CD4-positive, alpha-beta T cell treated with Interferon gamma for 1 hour (primary cell): ENCODE measurements around the gene GNB3.
A peak's percentile ranks its signal among the peaks of the same experiment; 100 is the strongest.

Experiments used
- DNase-seq: peaks from one replicate; pipeline ENCODE4 v3.0.0-alpha.2; 2020

Gene GNB3

GRCh38 chr12:6839482-6840201 is 1.1 kb upstream of the GNB3 start:
- no peak for DNase-seq

- DNase-seq = no peak
Measured at GRCh38 chr12:6840330-6840729, 395 bp upstream of the GNB3 start.

- DNase-seq = no peak
Measured at GRCh38 chr12:6842075-6842474, 1.4 kb downstream of the GNB3 start.

GRCh38 chr12:6843118-6843902 is 2.6 kb downstream of the GNB3 start:
- no peak for DNase-seq

- DNase-seq = no peak
Measured at GRCh38 chr12:6845395-6845794, 4.7 kb downstream of the GNB3 start.

GRCh38 chr12:6846316-6846869 is 5.7 kb downstream of the GNB3 start:
- DNase-seq = no peak

GRCh38 chr12:6847676-6848075 is 7.0 kb downstream of the GNB3 start:
- no peak for DNase-seq

- DNase-seq = no peak
Measured at GRCh38 chr12:6849427-6849826, 8.7 kb downstream of the GNB3 start.

GRCh38 chr12:6849976-6850560 is 9.3 kb downstream of the GNB3 start:
- no peak for DNase-seq

GRCh38 chr12:6850796-6851152 is 10.0 kb downstream of the GNB3 start:
- DNase-seq = no peak

- DNase-seq = peak; percentile 97
Measured at GRCh38 chr12:6851153-6851920, 10.6 kb downstream of the GNB3 start, which contains the start of gene CDCA3. Gene CDCA3, minus strand, starts transcription at chr12:6851286. Its CDS starts 334 bp downstream, at chr12:6850952.

GRCh38 chr12:6851921-6852650 is 11.4 kb downstream of the GNB3 start, which contains the start of gene USP5:
Gene USP5, plus strand, starts transcription at chr12:6852150. Its CDS starts 30 bp downstream, at chr12:6852180.
- DNase-seq = peak; percentile 99

GRCh38 chr12:6852651-6853354 is 12.1 kb downstream of the GNB3 start:
- DNase-seq = peak; percentile 44

- DNase-seq = no peak
Measured at GRCh38 chr12:6853626-6854025, 12.9 kb downstream of the GNB3 start.

GRCh38 chr12:6854036-6854435 is 13.3 kb downstream of the GNB3 start:
- no peak for DNase-seq

GRCh38 chr12:6855322-6855721 is 14.6 kb downstream of the GNB3 start:
- DNase-seq = no peak

GRCh38 chr12:6858799-6859198 is 18.1 kb downstream of the GNB3 start:
- DNase-seq = no peak

- no peak for DNase-seq
Measured at GRCh38 chr12:6860116-6860515, 19.4 kb downstream of the GNB3 start.

- no peak for DNase-seq
Measured at GRCh38 chr12:6860942-6861341, 20.2 kb downstream of the GNB3 start.

GRCh38 chr12:6861391-6861790 is 20.7 kb downstream of the GNB3 start:
- DNase-seq = no peak

- no peak for DNase-seq
Measured at GRCh38 chr12:6863033-6863432, 22.3 kb downstream of the GNB3 start.
